OCI-LY7 (cell line): ENCODE measurements around the gene LRIG3. TPM values are rescaled to one million over a fixed set of nuclear protein-coding genes. Genes with fewer than 3 reads are reported as not detected.

Experiments
- BruUV-seq: library from RNA; stranded (reverse); fragments of 400-500 nt; replicated peaks from 2 replicates; lab custom pipeline; 2021; lab: Mats Ljungman, UMichigan
- CTCF ChIA-PET: fragments of 300-600 bp; sonication (Branson Sonifier 250); formaldehyde crosslinking; loops from one replicate; lab custom pipeline; 2022; ENCODE audit warnings: antibody characterized with exemption; ENCODE audit not compliant: unreplicated experiment; lab: Charles Lee
- POLR2A ChIA-PET: fragments of 300-600 bp; sonication (Branson Sonifier 250); formaldehyde crosslinking; loops from one replicate; lab custom pipeline; 2022; ENCODE audit warnings: antibody characterized with exemption; lab: Charles Lee
- DNase-seq: peaks from one replicate; pipeline ENCODE4 v3.0.0-alpha.2; 2015; ENCODE audit warnings: low spot score
- H2AFZ ChIP-seq: fragments of 200-600 bp; sonication (generic), shearing (Covaris generic); 2 replicates; pipeline ENCODE4 v1.6.1; 2014; ENCODE audit warnings: mild to moderate bottlenecking, antibody characterized with exemption, low read length, moderate library complexity
- H3K27ac ChIP-seq: fragments of 200-600 bp; sonication (generic); 2 replicates; pipeline ENCODE4 v1.5.1; 2014; ENCODE audit warnings: mixed run types, low read depth, mild to moderate bottlenecking, moderate library complexity, low read length, inconsistent platforms; ENCODE audit not compliant: poor library complexity, severe bottlenecking
- H3K36me3 ChIP-seq: fragments of 200-600 bp; sonication (generic); 2 replicates; pipeline ENCODE4 v1.6.1; 2014; ENCODE audit warnings: mild to moderate bottlenecking, antibody characterized with exemption, low read length, moderate library complexity, mixed read lengths; ENCODE audit not compliant: insufficient read depth
- H3K4me1 ChIP-seq: fragments of 200-600 bp; sonication (generic); 2 replicates; pipeline ENCODE4 v1.5.1; 2014; ENCODE audit warnings: mild to moderate bottlenecking, low read length; ENCODE audit not compliant: insufficient read depth, poor library complexity, severe bottlenecking
- H3K4me2 ChIP-seq: fragments of 200-600 bp; sonication (generic); 2 replicates; pipeline ENCODE4 v1.6.1; 2014; ENCODE audit warnings: mild to moderate bottlenecking, low read length
- H3K4me3 ChIP-seq: fragments of 200-600 bp; sonication (generic); 2 replicates; pipeline ENCODE4 v1.5.1; 2014; ENCODE audit warnings: mild to moderate bottlenecking, low read depth, low read length; ENCODE audit not compliant: poor library complexity, severe bottlenecking
- H3K79me2 ChIP-seq: fragments of 200-600 bp; sonication (generic); 2 replicates; pipeline ENCODE4 v1.6.1; 2016; ENCODE audit warnings: low read depth, mild to moderate bottlenecking, low read length, moderate library complexity, mixed read lengths; ENCODE audit not compliant: insufficient read depth
- H3K9me2 ChIP-seq: fragments of 200-600 bp; sonication (generic); 2 replicates; pipeline ENCODE4 v1.6.1; 2016; ENCODE audit warnings: mild to moderate bottlenecking, low read length, mixed read lengths; ENCODE audit not compliant: insufficient read depth
- H3K9me3 ChIP-seq: fragments of 200-600 bp; sonication (generic); 2 replicates; pipeline ENCODE4 v1.6.1; 2014; ENCODE audit warnings: mild to moderate bottlenecking, mixed run types, low read length, mixed read lengths
- H4K20me1 ChIP-seq: fragments of 200-600 bp; sonication (generic); 2 replicates; pipeline ENCODE4 v1.6.1; 2014; ENCODE audit warnings: mild to moderate bottlenecking, antibody characterized with exemption, low read length, moderate library complexity, mixed read lengths; ENCODE audit not compliant: insufficient read depth
- EZH2phosphoT487 ChIP-seq: fragments of 200-600 bp; sonication (generic); IDR thresholded peaks from 2 replicates; pipeline ENCODE4 v1.6.1; 2018; ENCODE audit warnings: low read depth, borderline replicate concordance, mild to moderate bottlenecking, mixed run types, antibody characterized with exemption, low read length, moderate library complexity, mixed read lengths
- intact Hi-C: fragments of 100-400 bp; cut with micrococcal nuclease; formaldehyde crosslinking; loops from one replicate; pipeline ENCODE4 v1.10.0; 2022; ENCODE audit not compliant: unreplicated experiment
- total RNA-seq, 2 experiments: library from RNA; depleted of rRNA in 1 of 2; stranded (reverse); fragments of >200 nt in 1 of 2; shearing (Covaris generic) in 1 of 2; gene quantifications; 2 replicates each; pipeline ENCODE4 v1.2.3, GENCODE V29; 2014 to 2022
- TF ChIP-seq, protein P1 (sequence below): fragments of 200-600 bp; sonication (generic); conservative IDR thresholded peaks from 2 replicates; pipeline ENCODE4 v1.5.1; 2014; ENCODE audit warnings: mild to moderate bottlenecking, antibody characterized with exemption, low read length, moderate library complexity, mixed read lengths

The LRIG3 gene
- total RNA-seq, 2 experiments from 2014 or later = not detected

DNA sequence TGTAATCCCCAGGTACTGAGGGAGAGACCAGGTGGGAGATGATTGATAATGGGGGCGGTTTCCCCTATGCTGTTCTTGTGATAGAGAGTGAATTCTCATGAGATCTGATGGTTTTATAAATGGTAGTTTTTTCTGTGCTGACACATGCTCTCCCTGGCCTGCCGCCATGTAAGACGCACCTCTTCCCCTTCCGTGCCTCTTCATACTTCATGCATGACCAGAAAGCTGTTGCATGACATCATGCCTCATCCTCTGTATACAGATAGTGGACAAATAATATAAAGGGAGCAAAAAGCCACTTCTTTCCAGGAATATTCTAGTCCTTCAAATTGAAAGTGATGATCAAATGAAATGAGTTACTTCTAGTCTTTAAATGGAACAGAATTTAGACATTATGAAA, 47.3 kb upstream of the LRIG3 start:
- no peak overlapping the region for H3K4me2 ChIP-seq
- DNase-seq = no peak
- no peaks in the 10 kb centered on the region for H3K36me3 ChIP-seq
- TF ChIP-seq, protein P1, sequence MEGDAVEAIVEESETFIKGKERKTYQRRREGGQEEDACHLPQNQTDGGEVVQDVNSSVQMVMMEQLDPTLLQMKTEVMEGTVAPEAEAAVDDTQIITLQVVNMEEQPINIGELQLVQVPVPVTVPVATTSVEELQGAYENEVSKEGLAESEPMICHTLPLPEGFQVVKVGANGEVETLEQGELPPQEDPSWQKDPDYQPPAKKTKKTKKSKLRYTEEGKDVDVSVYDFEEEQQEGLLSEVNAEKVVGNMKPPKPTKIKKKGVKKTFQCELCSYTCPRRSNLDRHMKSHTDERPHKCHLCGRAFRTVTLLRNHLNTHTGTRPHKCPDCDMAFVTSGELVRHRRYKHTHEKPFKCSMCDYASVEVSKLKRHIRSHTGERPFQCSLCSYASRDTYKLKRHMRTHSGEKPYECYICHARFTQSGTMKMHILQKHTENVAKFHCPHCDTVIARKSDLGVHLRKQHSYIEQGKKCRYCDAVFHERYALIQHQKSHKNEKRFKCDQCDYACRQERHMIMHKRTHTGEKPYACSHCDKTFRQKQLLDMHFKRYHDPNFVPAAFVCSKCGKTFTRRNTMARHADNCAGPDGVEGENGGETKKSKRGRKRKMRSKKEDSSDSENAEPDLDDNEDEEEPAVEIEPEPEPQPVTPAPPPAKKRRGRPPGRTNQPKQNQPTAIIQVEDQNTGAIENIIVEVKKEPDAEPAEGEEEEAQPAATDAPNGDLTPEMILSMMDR = no peak
- no peak for TF ChIP-seq EZH2phosphoT487
- H3K27ac ChIP-seq = no peak overlapping the region
- no peaks in the 10 kb centered on the region for H4K20me1 ChIP-seq
- POLR2A ChIA-PET = no interaction called here
- H2AFZ ChIP-seq = no peak overlapping the region
- no peaks in the 10 kb centered on the region for H3K79me2 ChIP-seq
- no peak overlapping the region for H3K4me3 ChIP-seq
- no peaks in the 10 kb centered on the region for H3K9me3 ChIP-seq
- CTCF ChIA-PET = no interaction called here
- BruUV-seq = no TSS peak
- H3K4me1 ChIP-seq = no peaks in the 10 kb centered on the region
- intact Hi-C loops = no loop called here
- H3K9me2 ChIP-seq = no peaks in the 10 kb centered on the region

DNA sequence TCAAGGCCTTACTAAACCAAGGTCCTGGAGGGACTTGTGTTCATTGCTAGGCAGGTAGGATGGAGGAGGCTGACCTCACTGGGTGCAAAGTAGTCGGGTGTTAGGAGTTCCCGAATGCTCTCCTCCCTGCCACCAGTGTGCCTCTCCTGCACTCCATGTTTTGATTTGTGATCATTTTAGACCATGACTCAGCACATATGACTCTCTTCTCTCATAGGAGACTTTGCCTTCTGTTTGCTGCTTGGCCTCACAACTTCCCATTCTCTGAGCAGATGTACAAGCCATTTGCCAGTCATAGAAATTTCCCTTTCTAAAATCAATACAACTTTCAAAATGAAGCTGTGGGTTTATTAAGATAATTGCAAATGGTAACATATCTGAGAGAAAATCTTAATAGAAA, 46.6 kb upstream of the LRIG3 start:
- Histone ChIP-seq H3K36me3 (no peaks in the 10 kb centered on the region), H3K4me3 (no peak overlapping the region), H3K79me2 (no peaks in the 10 kb centered on the region), H4K20me1 (no peaks in the 10 kb centered on the region), H3K27ac (no peak overlapping the region), H2AFZ (no peak overlapping the region), H3K4me1 (no peaks in the 10 kb centered on the region), H3K9me2 (no peaks in the 10 kb centered on the region), H3K4me2 (no peak overlapping the region), H3K9me3 (no peaks in the 10 kb centered on the region)
- no peak for DNase-seq
- POLR2A ChIA-PET = no interaction called here
- TF ChIP-seq, protein P1 = no peak
- no peak for TF ChIP-seq EZH2phosphoT487
- CTCF ChIA-PET = no interaction called here
- intact Hi-C loops = no loop called here
- BruUV-seq = no TSS peak

DNA sequence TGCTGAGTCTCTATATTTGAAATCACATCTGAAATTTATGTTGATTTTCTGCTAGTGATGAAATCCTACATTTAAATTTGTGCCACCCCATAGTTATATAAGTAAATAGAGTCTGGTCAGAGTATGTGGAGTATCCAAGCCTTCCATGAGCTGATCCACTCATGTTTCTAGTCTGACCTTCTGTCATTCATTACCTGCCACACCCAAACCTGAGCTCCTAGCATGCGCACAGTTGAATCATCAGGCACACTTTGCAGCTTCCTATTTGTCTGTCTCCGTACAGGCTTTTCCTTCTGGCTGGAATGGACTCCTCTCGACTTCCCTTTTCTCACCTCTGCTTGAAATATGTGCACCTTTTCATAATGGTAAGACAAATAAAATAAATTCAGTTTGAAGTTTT, 45.3 kb upstream of the LRIG3 start:
- Histone ChIP-seq H3K9me2 (no peaks in the 10 kb centered on the region), H4K20me1 (no peaks in the 10 kb centered on the region), H2AFZ (no peak overlapping the region), H3K4me2 (no peak overlapping the region), H3K36me3 (no peaks in the 10 kb centered on the region), H3K9me3 (no peaks in the 10 kb centered on the region), H3K27ac (no peak overlapping the region), H3K4me3 (no peak overlapping the region), H3K79me2 (no peaks in the 10 kb centered on the region), H3K4me1 (no peaks in the 10 kb centered on the region)
- POLR2A ChIA-PET = interaction anchor here (0.9 to 1.0 kb wide), 2 partner anchors 9 to 86 kb away, joined by 3 to 4 read pairs; no protein-coding TSS in a partner anchor
- TF ChIP-seq EZH2phosphoT487 = no peak
- intact Hi-C loops = no loop called here
- no TSS peak for BruUV-seq
- CTCF ChIA-PET = no interaction called here
- no peak for DNase-seq
